GM21423 (cell line): Measurements from ENCODE around the gene SLC44A4.
"Not testable (repeated sequence)": the region's sequence is repeated elsewhere in the genome, so short reads cannot be mapped to it uniquely, and the experiment has no call there.

ENCODE experiments used
- ATAC-seq: cut with Tn5 transposase; IDR thresholded peaks from one replicate; pipeline ENCODE4 v1.9.1; 2021; ENCODE audit warnings: mild to moderate bottlenecking, moderate library complexity; ENCODE audit not compliant: unreplicated experiment

SLC44A4 gene

DNA sequence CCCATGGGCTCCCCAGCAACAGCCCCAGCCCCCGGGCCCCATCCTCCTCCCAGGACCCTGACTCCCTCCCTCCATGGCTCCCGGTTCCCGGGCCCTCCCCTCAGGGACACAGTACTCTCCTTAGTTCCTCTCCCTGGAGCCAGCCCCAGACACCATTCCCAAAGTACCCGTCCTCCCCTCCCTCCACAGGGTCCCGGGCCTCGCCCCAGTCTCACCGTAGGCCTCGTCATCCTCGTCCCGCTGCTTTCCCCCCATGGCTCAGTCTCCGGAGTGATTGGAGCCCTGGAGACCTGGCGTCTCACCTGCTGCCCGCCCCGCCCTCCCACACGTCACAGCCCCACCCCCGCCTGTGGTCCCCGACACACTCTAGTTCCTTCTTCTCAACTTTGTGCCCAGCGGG lies at the start of gene SLC44A4:
SLC44A4 (minus strand) TSS at position 272 of the 400 bp plus-strand sequence; CDS start at position 255, 17 bp downstream.
- no peak for ATAC-seq

- no peak for ATAC-seq
Measured at GRCh38 chr6:31928672-31928939, 49.8 kb upstream of the SLC44A4 start.

DNA sequence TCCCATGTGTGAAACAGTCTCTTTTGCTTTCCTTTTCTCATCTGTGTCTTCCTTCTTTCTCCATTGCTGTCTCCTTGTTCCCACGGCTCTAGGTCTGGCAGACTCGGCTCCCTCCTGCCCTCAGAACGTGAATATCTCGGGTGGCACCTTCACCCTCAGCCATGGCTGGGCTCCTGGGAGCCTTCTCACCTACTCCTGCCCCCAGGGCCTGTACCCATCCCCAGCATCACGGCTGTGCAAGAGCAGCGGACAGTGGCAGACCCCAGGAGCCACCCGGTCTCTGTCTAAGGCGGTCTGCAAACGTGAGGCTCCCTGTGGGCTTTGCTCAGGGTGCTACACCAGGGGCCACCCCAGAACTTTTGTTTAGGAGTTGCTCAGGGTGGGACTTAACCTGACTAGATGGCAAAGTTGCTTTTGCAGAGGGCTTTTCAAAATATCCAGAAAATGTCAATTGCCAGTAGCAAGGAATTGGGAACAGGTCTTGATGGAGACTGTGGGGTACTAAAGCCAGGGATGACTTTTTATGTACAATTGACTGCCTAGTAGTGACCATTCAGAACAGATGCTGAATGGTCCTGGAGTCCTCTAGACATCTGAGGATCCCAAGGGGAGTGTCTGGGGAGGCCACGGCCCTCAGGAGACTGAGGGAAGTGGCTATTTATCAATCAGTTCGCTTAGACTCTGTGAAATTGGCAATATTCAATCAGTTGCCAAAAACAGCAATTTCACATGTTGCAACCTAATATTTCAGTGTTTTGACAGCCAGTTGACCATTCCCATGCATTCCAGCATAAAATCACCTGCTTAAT lies 49.3 kb upstream of the SLC44A4 start:
- ATAC-seq = no peak

- ATAC-seq = no peak
Measured at GRCh38 chr6:31927242-31927862, 48.6 kb upstream of the SLC44A4 start, which contains the start of gene C2. Gene C2 (plus strand): TSS chr6:31927717. CDS start chr6:31927753, 36 bp downstream.

DNA sequence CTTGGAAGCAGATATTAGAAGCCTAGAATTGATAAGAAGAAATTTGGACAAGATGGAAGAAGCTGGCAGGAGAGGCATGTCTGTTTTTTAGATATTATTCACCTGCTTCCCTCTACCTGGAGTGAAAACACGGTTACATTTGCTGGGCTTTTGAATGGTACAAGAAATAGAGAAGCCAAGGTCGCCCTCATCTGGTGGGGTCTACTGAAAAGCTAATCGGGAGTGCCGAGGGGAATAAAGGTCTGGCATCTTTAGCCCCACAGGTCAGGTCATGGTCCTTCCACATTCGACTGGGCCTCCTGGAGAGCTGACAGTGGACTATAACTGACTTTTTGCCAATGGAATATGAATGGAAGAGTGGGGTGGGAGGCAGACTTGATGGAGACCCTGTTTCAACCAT lies 44.1 kb upstream of the SLC44A4 start:
- no peak for ATAC-seq

DNA sequence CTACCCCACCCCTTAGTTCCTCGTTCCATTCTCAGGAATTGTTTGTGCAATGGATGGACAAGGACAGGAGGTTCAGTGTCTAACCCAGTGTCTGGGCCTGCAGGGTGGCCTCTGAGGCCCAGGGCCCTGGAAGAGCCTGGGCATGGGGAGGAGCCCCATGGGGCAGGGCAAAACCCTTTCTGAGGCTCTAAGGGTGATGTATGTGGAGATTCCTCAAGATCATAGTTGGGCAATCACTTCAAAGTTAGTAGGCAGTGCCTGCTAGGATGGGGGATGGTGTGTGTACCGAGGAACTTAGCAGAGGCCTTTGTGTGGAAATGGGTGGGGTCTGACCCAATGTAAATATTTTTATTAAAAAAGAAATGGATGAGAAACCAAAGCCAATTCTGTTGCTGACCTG lies 42.0 kb upstream of the SLC44A4 start:
- no peak for ATAC-seq

- no peak for ATAC-seq
Measured at GRCh38 chr6:31919624-31920303, 41.0 kb upstream of the SLC44A4 start.

DNA sequence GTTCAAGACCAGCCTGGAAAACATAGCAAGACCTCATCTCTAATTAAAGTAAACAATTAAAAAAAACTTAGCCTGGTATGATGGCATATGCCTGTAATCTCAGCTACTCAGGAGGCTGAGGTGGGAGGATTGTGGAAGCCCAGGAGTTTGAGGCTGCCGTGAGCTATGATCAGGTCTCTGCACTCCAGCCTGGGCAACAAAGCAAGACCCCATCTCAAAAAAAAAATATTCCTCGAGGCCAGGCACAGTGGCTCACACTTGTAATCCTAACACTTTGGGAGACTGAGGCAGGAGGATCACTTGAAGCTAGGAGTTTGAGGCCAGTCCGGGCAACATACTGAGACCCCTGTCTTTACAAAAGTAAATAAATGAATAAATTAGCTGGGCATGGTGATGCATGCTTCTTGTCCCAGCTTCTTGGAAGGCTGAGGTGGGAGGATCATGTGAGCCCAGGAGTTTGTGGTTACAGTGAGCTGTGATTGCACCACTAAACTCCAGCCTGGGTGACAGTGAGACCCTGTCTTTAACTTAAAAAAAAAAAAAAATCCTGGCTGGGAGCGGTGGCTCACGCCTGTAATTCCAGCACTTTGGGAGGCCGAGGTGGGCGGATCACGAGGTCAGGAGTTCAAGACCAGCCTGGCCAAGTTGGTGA lies 39.4 kb upstream of the SLC44A4 start:
- ATAC-seq = no peak

GRCh38 chr6:31915756-31916155 lies 37.0 kb upstream of the SLC44A4 start:
- ATAC-seq = no peak

- ATAC-seq = no peak
Measured at GRCh38 chr6:31915351-31915750, 36.6 kb upstream of the SLC44A4 start.

DNA sequence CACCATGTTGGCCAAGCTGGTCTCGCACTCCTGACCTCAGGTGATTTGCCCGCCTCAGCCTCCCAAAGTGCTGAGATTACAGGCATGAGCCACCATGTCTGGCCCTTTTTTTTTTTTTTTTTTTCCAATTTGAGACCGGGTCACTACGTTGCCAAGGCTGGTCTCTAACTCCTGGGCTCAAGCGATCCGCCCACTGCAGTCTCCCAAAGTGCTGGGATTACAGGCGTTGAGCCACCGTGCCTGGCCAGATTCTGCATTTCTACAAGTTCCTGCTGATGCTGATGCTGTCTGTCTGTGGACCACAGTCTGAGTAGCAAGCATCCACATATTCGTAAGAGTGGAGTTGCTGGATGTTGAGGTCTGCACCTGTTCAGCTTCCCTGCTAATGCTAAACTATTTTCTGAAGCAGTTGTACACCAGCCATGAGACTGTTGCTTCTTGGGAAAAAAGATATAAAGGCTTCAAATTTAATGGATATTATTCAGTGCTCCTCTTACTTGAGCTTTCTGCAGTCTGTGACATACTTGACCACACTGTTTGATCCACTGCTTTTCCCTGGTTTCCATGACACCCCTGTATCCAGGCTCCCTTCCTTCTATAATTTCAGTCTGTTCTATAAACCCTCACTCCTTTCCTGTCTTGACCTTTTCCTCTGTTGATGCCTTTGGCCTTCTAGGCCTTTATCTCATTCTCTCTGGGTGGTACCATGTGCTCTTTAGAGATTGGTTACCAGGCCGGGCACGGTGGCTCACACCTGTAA lies 33.2 kb upstream of the SLC44A4 start:
- no peak for ATAC-seq

GRCh38 chr6:31909298-31909697 lies 30.5 kb upstream of the SLC44A4 start:
- ATAC-seq = not testable (repeated sequence)

GRCh38 chr6:31908791-31909190 lies 30.0 kb upstream of the SLC44A4 start:
- peak; percentile 74 for ATAC-seq

- not testable (repeated sequence) for ATAC-seq
Measured at GRCh38 chr6:31908255-31908654, 29.5 kb upstream of the SLC44A4 start.

- ATAC-seq = no peak
Measured at GRCh38 chr6:31907158-31907813, 28.5 kb upstream of the SLC44A4 start.

GRCh38 chr6:31906727-31907126 lies 27.9 kb upstream of the SLC44A4 start:
- not testable (repeated sequence) for ATAC-seq

DNA sequence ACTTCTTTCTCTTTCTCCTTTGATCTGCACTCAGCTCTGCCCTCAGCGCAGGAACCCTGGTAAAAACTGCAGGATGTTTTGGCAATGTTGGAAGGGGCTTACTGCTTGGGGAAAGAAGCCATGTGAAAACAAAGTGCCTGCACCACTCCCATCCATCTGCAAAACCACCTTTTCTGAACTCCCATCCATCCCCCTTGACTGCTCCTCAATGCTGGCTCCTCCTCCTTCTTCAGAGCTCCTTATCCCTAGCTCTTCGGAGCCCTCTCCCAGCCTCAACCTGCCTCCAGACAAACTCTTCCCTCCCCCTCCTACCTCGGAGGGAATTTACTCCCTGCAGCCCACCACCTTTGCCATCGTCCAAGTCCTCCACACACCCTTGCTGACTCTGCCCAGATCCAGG lies 27.3 kb upstream of the SLC44A4 start:
- no peak for ATAC-seq

- ATAC-seq = no peak
Measured at GRCh38 chr6:31905041-31905440, 26.2 kb upstream of the SLC44A4 start.

DNA sequence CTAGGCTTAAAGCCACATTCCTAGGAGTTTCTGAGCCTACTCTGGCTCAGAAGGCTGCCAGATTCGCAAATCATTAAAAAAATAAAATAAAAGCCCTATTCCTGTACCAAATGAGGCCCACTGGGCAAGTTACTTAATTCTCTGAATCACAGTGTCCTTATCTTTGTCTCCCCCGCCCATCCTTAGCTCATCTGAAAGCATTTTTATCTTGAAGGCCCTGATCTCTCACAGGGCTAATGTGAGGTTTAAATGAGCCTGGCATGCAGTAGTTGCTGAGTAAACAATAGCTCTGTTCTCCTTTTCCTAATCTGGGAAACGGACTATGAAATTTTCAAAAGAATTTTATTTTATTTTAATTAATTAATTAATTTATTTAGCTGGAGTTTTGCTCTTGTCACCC lies 25.2 kb upstream of the SLC44A4 start:
- ATAC-seq = no peak

DNA sequence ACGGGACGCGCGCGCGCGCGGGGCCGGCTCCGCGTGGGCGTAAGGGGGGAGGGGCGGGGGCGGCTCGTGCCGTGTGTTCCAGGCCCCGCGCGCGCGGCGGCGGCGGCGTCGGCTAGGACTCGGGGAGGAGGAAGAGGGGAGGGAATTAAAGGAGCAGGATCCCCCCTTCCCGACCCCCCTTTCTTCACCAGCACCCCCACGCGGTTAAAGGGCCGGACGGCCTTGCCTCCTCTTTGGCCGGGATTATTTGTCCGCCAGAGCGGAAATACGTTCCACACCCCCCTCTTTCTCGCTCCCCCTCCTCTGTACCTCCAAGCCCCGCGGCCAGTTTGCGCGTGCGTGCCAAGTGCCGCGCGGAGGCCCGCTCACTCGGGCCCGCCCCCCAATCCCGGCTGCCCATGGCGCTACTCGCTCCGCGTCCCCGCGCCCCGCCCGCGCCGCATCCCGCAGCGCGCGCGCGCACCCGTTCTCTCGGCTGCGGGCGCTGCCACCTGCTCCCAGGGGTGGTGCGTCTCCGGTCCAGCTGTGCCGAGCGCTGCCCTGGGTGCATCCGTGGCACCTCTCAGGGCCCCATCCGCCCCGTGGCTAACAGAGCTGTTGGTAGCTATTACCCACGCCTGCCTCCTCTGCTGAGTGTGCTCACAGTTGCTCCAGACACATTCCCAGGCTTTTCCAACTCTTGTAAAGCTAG lies 23.3 kb upstream of the SLC44A4 start, which contains the start of gene ZBTB12:
ZBTB12 (minus strand) TSS at position 134 of the 691 bp plus-strand sequence. CDS start 781 bp downstream, outside the sequence.
- peak; percentile 54 for ATAC-seq
